GM18511 (cell line): Measurements from ENCODE around the gene FRMD4A.
"Not testable (repeated sequence)": the region's sequence is repeated elsewhere in the genome, so short reads cannot be mapped to it uniquely, and the experiment has no call there.

Source experiments
- ATAC-seq: cut with Tn5 transposase; IDR thresholded peaks from one replicate; pipeline ENCODE4 v1.9.1; 2021; ENCODE audit warnings: mild to moderate bottlenecking, moderate library complexity; ENCODE audit not compliant: unreplicated experiment

The FRMD4A gene

GRCh38 chr10:13867822-13868221 lies 462.9 kb downstream of the FRMD4A start:
- no peak for ATAC-seq

- ATAC-seq: no peak
Measured at GRCh38 chr10:13865758-13866491, 464.8 kb downstream of the FRMD4A start.

GRCh38 chr10:13865220-13865619 lies 465.5 kb downstream of the FRMD4A start:
- ATAC-seq: not testable (repeated sequence)

GRCh38 chr10:13862546-13863233 lies 468.0 kb downstream of the FRMD4A start:
- no peak for ATAC-seq

GRCh38 chr10:13860886-13861285 lies 469.8 kb downstream of the FRMD4A start:
- ATAC-seq: no peak

- no peak for ATAC-seq
Measured at GRCh38 chr10:13859979-13860654, 470.6 kb downstream of the FRMD4A start.

- no peak for ATAC-seq
Measured at GRCh38 chr10:13858709-13859108, 472.0 kb downstream of the FRMD4A start.

- ATAC-seq: no peak
Measured at GRCh38 chr10:13857451-13857850, 473.3 kb downstream of the FRMD4A start.

GRCh38 chr10:13853854-13854253 lies 476.9 kb downstream of the FRMD4A start:
- ATAC-seq: no peak

GRCh38 chr10:13852872-13853271 lies 477.9 kb downstream of the FRMD4A start:
- no peak for ATAC-seq

GRCh38 chr10:13851906-13852305 lies 478.8 kb downstream of the FRMD4A start:
- no peak for ATAC-seq

GRCh38 chr10:13848520-13849445 lies 481.9 kb downstream of the FRMD4A start:
- ATAC-seq: no peak

GRCh38 chr10:13847201-13847631 lies 483.5 kb downstream of the FRMD4A start:
- no peak for ATAC-seq

- ATAC-seq: no peak
Measured at GRCh38 chr10:13845897-13846296, 484.8 kb downstream of the FRMD4A start.

- no peak for ATAC-seq
Measured at GRCh38 chr10:13844651-13845050, 486.1 kb downstream of the FRMD4A start.

GRCh38 chr10:13842117-13842516 lies 488.6 kb downstream of the FRMD4A start:
- ATAC-seq: no peak

GRCh38 chr10:13840036-13840435 lies 490.7 kb downstream of the FRMD4A start:
- ATAC-seq: no peak

GRCh38 chr10:13839430-13839990 lies 491.2 kb downstream of the FRMD4A start:
- no peak for ATAC-seq

GRCh38 chr10:13839030-13839429 lies 491.7 kb downstream of the FRMD4A start:
- ATAC-seq: no peak

- no peak for ATAC-seq
Measured at GRCh38 chr10:13837966-13838365, 492.8 kb downstream of the FRMD4A start.
